ENCODE data around the gene GPATCH3.

GRCh38 chr1:26862781-26863684 is 37.2 kb downstream of the GPATCH3 start, which contains the start of gene SFN:
- TF ChIP-seq POLR2AphosphoS5 (IDR thresholded peaks at IDR 0.05; ENCODE audit: borderline replicate concordance, low read depth, low read length) (no peak), EZH2 (IDR thresholded peaks at IDR 0.05) (no peak), FOXP2 (optimal IDR thresholded peaks at IDR 0.05; ENCODE audit: control extremely low read depth, extremely low read length, insufficient read depth) (no peak)

Data from SK-N-MC (cell line).